GM13976 (cell line): ENCODE data around the gene HOXD4.

Experiments used
- DNase-seq: peaks from one replicate; pipeline ENCODE4 v3.0.0; 2012; ENCODE audit warnings: low spot score
- CTCF ChIP-seq: IDR thresholded peaks from 2 replicates; pipeline ENCODE4 v1.5.1; 2012; ENCODE audit warnings: borderline replicate concordance, mild to moderate bottlenecking; ENCODE audit not compliant: insufficient read depth; ENCODE audit errors: extremely low read depth, missing control alignments, control extremely low read depth
- in situ Hi-C: fragments of 300-500 bp; cut with MboI; formaldehyde crosslinking; loops from one replicate; pipeline ENCODE4 v1.12.0; 2022; ENCODE audit warnings: low sequenced_read_pairs, mixed read lengths, inconsistent platforms; ENCODE audit not compliant: unreplicated experiment

HOXD4 gene

DNA sequence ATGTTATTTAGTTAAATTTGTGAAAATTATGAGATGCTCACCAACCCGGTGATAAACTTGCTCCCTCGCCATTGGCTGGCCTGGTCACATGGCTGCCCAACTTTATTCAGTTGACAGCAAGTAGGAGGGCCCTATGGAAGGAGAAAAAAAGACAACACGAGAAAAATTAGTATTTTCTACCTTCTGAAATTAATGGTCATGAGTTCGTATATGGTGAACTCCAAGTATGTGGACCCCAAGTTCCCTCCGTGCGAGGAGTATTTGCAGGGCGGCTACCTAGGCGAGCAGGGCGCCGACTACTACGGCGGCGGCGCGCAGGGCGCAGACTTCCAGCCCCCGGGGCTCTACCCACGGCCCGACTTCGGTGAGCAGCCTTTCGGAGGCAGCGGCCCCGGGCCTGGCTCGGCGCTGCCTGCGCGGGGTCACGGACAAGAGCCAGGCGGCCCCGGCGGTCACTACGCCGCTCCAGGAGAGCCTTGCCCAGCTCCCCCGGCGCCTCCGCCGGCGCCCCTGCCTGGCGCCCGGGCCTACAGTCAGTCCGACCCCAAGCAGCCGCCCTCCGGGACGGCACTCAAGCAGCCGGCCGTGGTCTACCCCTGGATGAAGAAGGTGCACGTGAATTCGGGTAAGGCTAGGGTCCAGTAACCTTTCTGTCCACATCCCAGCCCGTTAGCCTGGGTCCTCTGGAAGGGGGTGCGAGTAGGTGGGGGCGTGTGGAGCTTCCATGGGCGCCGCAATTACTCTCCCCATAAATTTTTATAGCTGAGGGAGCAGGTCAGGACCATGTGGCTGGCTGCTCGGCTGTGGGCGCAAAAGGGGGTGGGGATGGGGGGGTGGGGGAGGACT, at the start of gene HOXD4:
HOXD4 (plus strand) TSS at position 109 of the 846 bp plus-strand sequence; CDS start at position 193, 84 bp downstream.
- no peak for DNase-seq
- in situ Hi-C loops, result no loop called here
- no peak for TF ChIP-seq CTCF

DNA sequence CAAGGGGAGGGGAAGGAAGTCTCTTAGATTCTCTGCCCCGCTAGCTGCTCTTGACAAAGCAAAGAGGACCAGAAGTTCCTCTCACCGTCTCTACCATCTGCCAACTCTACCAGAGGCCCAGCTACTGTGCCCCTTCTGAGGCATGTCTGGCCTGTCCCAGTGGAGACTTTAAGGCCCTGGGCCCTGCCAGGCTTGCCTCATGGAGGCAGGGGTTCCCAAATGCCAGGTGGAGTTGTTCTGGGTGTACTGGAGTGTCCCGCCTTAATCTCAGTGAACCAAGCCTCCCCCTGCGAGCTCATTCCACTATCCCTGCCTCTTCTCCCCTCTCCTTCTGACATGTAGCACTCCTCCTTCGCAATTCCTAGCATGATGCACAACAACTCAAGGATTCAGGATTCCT, 49.5 kb upstream of the HOXD4 start:
- no peak for DNase-seq
- TF ChIP-seq CTCF, result no peak
- in situ Hi-C loops, result no loop called here

DNA sequence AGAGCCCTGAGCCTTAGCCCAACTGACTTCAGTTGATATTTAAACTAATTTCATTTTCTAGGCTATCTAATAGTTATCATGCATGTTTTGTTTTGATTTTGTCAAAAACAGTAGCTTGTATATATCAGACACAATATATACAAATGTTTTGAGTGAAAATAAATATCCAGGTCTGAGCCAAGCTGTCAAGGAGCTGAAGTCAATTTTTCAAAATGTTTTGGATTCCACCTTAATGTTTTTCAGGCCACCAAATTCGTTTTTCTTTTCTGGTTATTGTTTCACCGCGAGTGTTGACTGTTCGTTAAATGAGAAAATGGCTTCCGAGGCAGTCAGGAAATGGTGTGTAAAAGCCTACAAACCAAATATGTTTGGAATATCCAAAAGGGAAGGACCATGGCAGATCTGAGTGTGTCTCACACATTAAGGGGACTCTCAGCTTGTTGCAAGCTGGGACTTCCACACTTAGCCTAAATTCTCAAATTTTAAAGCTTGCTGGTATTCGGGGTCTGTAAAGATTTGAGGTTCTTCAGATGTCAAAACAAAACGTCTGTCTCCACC, 49.0 kb upstream of the HOXD4 start:
- no peak for DNase-seq
- TF ChIP-seq CTCF, result no peak
- in situ Hi-C loops, result no loop called here

GRCh38 chr2:176103194-176103593, 48.2 kb upstream of the HOXD4 start:
- in situ Hi-C loops, result no loop called here
- no peak for TF ChIP-seq CTCF

DNA sequence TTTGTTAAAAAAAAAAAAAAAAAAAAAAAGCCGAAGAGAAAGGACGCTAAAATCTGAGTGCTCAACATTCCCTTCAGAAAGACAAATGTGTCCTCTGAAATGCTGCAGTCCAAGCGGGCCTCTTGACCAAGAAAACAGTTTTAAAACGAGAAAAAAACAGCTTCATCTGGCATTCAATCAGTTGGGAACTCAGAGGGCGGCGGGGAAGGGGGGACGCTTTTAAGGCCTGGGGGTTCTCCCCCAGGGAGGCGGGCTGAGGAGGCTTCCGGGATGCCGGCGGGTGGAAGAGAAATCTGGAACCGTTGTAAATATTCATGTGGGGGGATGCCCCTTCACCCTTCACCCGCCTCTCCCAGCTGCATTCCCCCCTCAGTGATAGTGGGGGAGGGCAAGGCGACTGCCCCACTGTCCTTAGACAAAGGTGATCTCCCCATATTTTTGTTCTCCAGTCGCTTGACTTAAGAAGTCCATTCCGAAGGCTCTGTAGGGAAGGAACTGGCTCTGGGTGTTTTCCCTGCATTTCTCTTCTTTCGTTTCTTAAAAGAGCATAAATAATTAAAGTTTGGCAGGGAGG, 47.5 kb upstream of the HOXD4 start:
- DNase-seq, result no peak
- TF ChIP-seq CTCF, result no peak
- in situ Hi-C loops, result no loop called here

More at GRCh38 chr2:176103194-176103593, 48.2 kb upstream of the HOXD4 start:
- DNase-seq, result no peak

DNA sequence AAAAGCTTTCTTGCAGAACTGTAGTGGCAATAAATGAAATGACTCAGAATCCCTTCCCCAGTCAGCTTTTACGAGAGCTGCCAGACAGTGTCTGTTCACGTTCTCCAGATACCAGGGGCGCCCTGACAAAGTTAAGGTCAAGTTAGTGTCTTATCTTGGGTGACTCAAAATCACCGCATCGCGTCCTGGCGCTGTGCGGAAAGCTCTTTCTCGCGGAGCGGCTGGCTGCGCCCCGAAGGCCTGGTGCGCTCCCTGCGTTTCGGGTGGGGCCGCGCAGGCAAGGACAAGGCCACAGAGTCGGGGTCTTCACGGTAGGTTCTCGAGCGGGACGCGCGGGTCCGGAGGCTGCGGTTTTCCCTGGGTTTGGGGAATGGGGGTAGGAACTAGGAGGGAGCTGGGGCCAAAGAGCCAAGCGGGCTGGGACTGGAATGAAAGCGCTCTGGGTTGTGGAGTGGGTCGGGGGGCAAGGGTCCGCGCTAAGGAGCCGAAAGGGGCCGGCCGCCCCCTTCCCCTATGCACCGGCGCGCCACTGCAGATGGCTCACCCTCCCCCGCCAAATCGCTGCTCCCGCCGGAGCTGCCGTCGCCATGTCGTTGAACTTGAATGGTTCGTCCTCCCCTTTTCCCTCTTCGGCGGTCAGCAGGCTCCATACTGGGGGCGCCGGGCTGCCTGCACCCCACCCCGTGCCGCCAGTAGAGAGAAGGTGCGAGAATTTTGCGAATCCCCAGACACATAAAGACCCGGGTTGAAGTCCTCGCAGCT, 46.9 kb upstream of the HOXD4 start:
- in situ Hi-C loops, result no loop called here
- TF ChIP-seq CTCF, result no peak
- no peak for DNase-seq
